Measurements from ENCODE around the gene ATP5F1D. TPM values are rescaled to one million over a fixed set of nuclear protein-coding genes. Genes with fewer than 3 reads are reported as not detected.

ATP5F1D gene
- total RNA-seq, 1 donor from 2014 or later: 140 TPM

- H3K36me3 Mint-ChIP-seq (ENCODE audit: low read depth): peaks cover 23% of the 10 kb centered on the region
- peaks cover 62% of the 10 kb centered on the region for H3K4me1 Mint-ChIP-seq
- peak overlapping the region; percentile 43 for H3K27ac Mint-ChIP-seq (ENCODE audit: unreplicated experiment)
Observed at GRCh38 chr19:1270854-1271527, 29.4 kb downstream of the ATP5F1D start.

GRCh38 chr19:1271528-1272422, 30.2 kb downstream of the ATP5F1D start:
- Mint-ChIP-seq H3K4me3 (peak overlapping the region; percentile 91), H3K4me1 (peaks cover 65% of the 10 kb centered on the region), H3K27me3 (ENCODE audit: low read depth) (peaks cover 28% of the 10 kb centered on the region), H3K36me3 (ENCODE audit: low read depth) (peaks cover 23% of the 10 kb centered on the region), H3K9me3 (no peaks in the 10 kb centered on the region), H3K27ac (ENCODE audit: unreplicated experiment) (no peak overlapping the region)
- DNase-seq (ENCODE audit: low read depth, low spot score): no peak
- TF ChIP-seq CTCF (conservative IDR thresholded peaks at IDR 0.05): no peak

More at GRCh38 chr19:1270854-1271527, 29.4 kb downstream of the ATP5F1D start:
- DNase-seq (ENCODE audit: low read depth, low spot score): no peak
- Mint-ChIP-seq H3K9me3 (no peaks in the 10 kb centered on the region), H3K27me3 (ENCODE audit: low read depth) (peaks cover 28% of the 10 kb centered on the region), H3K4me3 (peak overlapping the region; percentile 91)
- no peak for TF ChIP-seq CTCF (conservative IDR thresholded peaks at IDR 0.05)

- peaks cover 22% of the 10 kb centered on the region for H3K27me3 Mint-ChIP-seq (ENCODE audit: low read depth)
- H3K27ac Mint-ChIP-seq (ENCODE audit: unreplicated experiment): no peak overlapping the region
- H3K4me1 Mint-ChIP-seq: peaks cover 61% of the 10 kb centered on the region
- peaks cover 23% of the 10 kb centered on the region for H3K36me3 Mint-ChIP-seq (ENCODE audit: low read depth)
- peak overlapping the region; percentile 84 for H3K4me3 Mint-ChIP-seq
- no peaks in the 10 kb centered on the region for H3K9me3 Mint-ChIP-seq
- no peak for TF ChIP-seq CTCF (conservative IDR thresholded peaks at IDR 0.05)
- no peak for DNase-seq (ENCODE audit: low read depth, low spot score)
Observed at GRCh38 chr19:1272423-1273262, 31.1 kb downstream of the ATP5F1D start.

- H3K4me3 Mint-ChIP-seq: peak overlapping the region; percentile 84
- no peak for DNase-seq (ENCODE audit: low read depth, low spot score)
- no peaks in the 10 kb centered on the region for H3K9me3 Mint-ChIP-seq
- no peak for TF ChIP-seq CTCF (conservative IDR thresholded peaks at IDR 0.05)
- peaks cover 23% of the 10 kb centered on the region for H3K36me3 Mint-ChIP-seq (ENCODE audit: low read depth)
- H3K27ac Mint-ChIP-seq (ENCODE audit: unreplicated experiment): no peak overlapping the region
- peaks cover 22% of the 10 kb centered on the region for H3K27me3 Mint-ChIP-seq (ENCODE audit: low read depth)
- peaks cover 55% of the 10 kb centered on the region for H3K4me1 Mint-ChIP-seq
Observed at GRCh38 chr19:1273263-1274041, 31.9 kb downstream of the ATP5F1D start.

Data from neural crest cell (in vitro differentiated cells).